GM06990 (cell line): ENCODE measurements around the gene TAF1A.

Source experiments
- DNase-seq: peaks from one replicate; pipeline ENCODE4 v3.0.0-alpha.2; 2011; ENCODE audit not compliant: insufficient read length; ENCODE audit errors: extremely low read depth
- H3K27me3 ChIP-seq: replicated peaks from 2 replicates; pipeline ENCODE4 v1.6.0; 2011; ENCODE audit warnings: low read length; ENCODE audit not compliant: control insufficient read depth, insufficient read depth
- H3K36me3 ChIP-seq: 2 replicates; pipeline ENCODE4 v1.5.1; 2011; ENCODE audit warnings: low read length; ENCODE audit not compliant: control insufficient read depth, insufficient read depth
- H3K4me3 ChIP-seq: replicated peaks from 2 replicates; pipeline ENCODE4 v1.5.1; 2011; ENCODE audit warnings: low read depth, mild to moderate bottlenecking, control low read depth, low read length
- TF ChIP-seq, protein P1 (sequence below): IDR thresholded peaks from 2 replicates; pipeline ENCODE4 v1.5.1; 2011; ENCODE audit warnings: low read length, control low read depth, mild to moderate bottlenecking, inconsistent platforms; ENCODE audit not compliant: insufficient read depth, poor library complexity, severe bottlenecking

TAF1A gene

GRCh38 chr1:222594789-222595188 is 5.1 kb upstream of the TAF1A start:
- no peak for DNase-seq
- TF ChIP-seq, protein P1, sequence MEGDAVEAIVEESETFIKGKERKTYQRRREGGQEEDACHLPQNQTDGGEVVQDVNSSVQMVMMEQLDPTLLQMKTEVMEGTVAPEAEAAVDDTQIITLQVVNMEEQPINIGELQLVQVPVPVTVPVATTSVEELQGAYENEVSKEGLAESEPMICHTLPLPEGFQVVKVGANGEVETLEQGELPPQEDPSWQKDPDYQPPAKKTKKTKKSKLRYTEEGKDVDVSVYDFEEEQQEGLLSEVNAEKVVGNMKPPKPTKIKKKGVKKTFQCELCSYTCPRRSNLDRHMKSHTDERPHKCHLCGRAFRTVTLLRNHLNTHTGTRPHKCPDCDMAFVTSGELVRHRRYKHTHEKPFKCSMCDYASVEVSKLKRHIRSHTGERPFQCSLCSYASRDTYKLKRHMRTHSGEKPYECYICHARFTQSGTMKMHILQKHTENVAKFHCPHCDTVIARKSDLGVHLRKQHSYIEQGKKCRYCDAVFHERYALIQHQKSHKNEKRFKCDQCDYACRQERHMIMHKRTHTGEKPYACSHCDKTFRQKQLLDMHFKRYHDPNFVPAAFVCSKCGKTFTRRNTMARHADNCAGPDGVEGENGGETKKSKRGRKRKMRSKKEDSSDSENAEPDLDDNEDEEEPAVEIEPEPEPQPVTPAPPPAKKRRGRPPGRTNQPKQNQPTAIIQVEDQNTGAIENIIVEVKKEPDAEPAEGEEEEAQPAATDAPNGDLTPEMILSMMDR = no peak
- no peak overlapping the region for H3K4me3 ChIP-seq
- H3K36me3 ChIP-seq = no peaks in the 10 kb centered on the region
- H3K27me3 ChIP-seq = no peaks in the 10 kb centered on the region

GRCh38 chr1:222592171-222592570 is 2.4 kb upstream of the TAF1A start:
- DNase-seq = no peak
- Histone ChIP-seq H3K4me3 (no peak overlapping the region), H3K27me3 (no peaks in the 10 kb centered on the region), H3K36me3 (no peaks in the 10 kb centered on the region; the same call in 1 of the 2 replicates)
- TF ChIP-seq, protein P1 = no peak

- no peaks in the 10 kb centered on the region; the same call in 1 of the 2 replicates for H3K36me3 ChIP-seq
- no peak for DNase-seq
- H3K27me3 ChIP-seq = no peaks in the 10 kb centered on the region
- TF ChIP-seq, protein P1 = no peak
- no peak overlapping the region for H3K4me3 ChIP-seq
Observed at GRCh38 chr1:222588135-222588534, 1.6 kb downstream of the TAF1A start.

GRCh38 chr1:222586842-222587241 is 2.9 kb downstream of the TAF1A start:
- H3K36me3 ChIP-seq = no peaks in the 10 kb centered on the region; the same call in 1 of the 2 replicates
- DNase-seq = no peak
- no peak overlapping the region for H3K4me3 ChIP-seq
- TF ChIP-seq, protein P1 = no peak
- no peaks in the 10 kb centered on the region for H3K27me3 ChIP-seq

- TF ChIP-seq, protein P1 = no peak
- peak; percentile 6 for DNase-seq
- no peaks in the 10 kb centered on the region for H3K27me3 ChIP-seq
- no peak overlapping the region; the same call in 1 of the 2 replicates for H3K4me3 ChIP-seq
- H3K36me3 ChIP-seq = no peaks in the 10 kb centered on the region; the same call in none of the 2 replicates
Observed at GRCh38 chr1:222583079-222583478, 6.7 kb downstream of the TAF1A start.

DNA sequence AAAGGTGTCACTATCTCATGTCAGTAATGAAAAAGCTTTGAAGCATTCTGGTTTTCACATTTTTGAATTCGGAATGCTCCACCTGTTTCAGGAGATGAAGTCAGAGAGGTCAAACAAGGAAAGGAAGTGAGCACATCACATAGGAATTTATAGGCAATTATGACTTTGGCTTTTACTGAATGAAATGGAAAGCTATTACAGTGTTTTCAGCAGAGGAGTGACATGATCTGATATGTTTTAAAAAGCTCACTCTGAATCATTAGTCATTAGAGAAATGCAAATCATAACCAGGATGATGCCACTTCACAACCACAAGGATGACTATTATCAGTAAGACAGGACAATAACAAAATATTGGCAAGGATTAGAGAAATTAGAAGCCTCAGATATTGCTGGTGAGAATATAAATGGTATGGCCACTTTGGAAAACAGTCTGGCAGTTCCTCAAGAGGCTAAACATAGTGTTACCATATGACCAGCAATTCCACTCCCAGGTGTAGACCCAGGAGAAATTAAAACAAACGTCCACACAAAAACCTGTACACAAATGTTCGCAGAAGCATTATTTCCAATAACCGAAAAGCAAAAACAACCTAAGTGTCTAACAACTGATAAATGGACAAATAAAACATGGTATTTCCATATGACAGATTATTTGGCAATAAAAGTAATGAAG is 7.5 kb downstream of the TAF1A start:
- Histone ChIP-seq H3K4me3 (no peak overlapping the region), H3K27me3 (no peaks in the 10 kb centered on the region), H3K36me3 (no peaks in the 10 kb centered on the region; the same call in 1 of the 2 replicates)
- TF ChIP-seq, protein P1 = no peak
- DNase-seq = peak; percentile 32
